HG02642 (cell line): ENCODE results near the gene SENP3.
A peak's percentile ranks its signal among the peaks of the same experiment; 100 is the strongest.

Experiments
- ATAC-seq: cut with Tn5 transposase; IDR thresholded peaks from one replicate; pipeline ENCODE4 v1.9.1; 2021; ENCODE audit warnings: mild to moderate bottlenecking; ENCODE audit not compliant: unreplicated experiment, poor library complexity

The SENP3 gene

GRCh38 chr17:7561589-7562207 is at the start of gene SENP3:
SENP3 (plus strand) TSS chr17:7561919; CDS start chr17:7563077, 1,158 bp downstream.
- peak; percentile 69 for ATAC-seq

GRCh38 chr17:7512105-7512504 is 49.6 kb upstream of the SENP3 start:
- no peak for ATAC-seq

- no peak for ATAC-seq
These were observed 48.7 kb upstream of the SENP3 start for GRCh38 chr17:7512824-7513540.

GRCh38 chr17:7513850-7514419 is 47.8 kb upstream of the SENP3 start:
- ATAC-seq = no peak

- ATAC-seq = no peak
These were observed 45.7 kb upstream of the SENP3 start for GRCh38 chr17:7515911-7516610.

- no peak for ATAC-seq
These were observed 38.7 kb upstream of the SENP3 start for GRCh38 chr17:7523033-7523432.

GRCh38 chr17:7528842-7529241 is 32.9 kb upstream of the SENP3 start:
- ATAC-seq = no peak

GRCh38 chr17:7530023-7530900 is 31.5 kb upstream of the SENP3 start:
- no peak for ATAC-seq

- ATAC-seq = no peak
These were observed 23.7 kb upstream of the SENP3 start for GRCh38 chr17:7538050-7538449.

GRCh38 chr17:7538891-7539545 is 22.7 kb upstream of the SENP3 start:
- no peak for ATAC-seq

GRCh38 chr17:7541074-7541621 is 20.6 kb upstream of the SENP3 start:
- no peak for ATAC-seq

GRCh38 chr17:7544911-7545310 is 16.8 kb upstream of the SENP3 start:
- no peak for ATAC-seq

GRCh38 chr17:7548585-7549400 is 12.9 kb upstream of the SENP3 start, which contains the start of gene TNFSF12:
TNFSF12 (plus strand) TSS chr17:7549058; CDS start chr17:7549154, 96 bp downstream.
- ATAC-seq = no peak

- no peak for ATAC-seq
These were observed 12.2 kb upstream of the SENP3 start for GRCh38 chr17:7549401-7550055.

GRCh38 chr17:7550344-7550743 is 11.4 kb upstream of the SENP3 start:
- ATAC-seq = no peak

- no peak for ATAC-seq
These were observed 10.3 kb upstream of the SENP3 start for GRCh38 chr17:7551396-7551795.

GRCh38 chr17:7552621-7553051 is 9.1 kb upstream of the SENP3 start:
- no peak for ATAC-seq

- ATAC-seq = no peak
These were observed 8.4 kb upstream of the SENP3 start for GRCh38 chr17:7553356-7553755.
